ENCODE results near the gene KIAA0232. TPM values are rescaled to one million over a fixed set of nuclear protein-coding genes. Genes with fewer than 3 reads are reported as not detected.

The KIAA0232 gene
- total and polyA plus RNA-seq, 9 of the 15 experiments (the other 6 are each of a cell fraction or from before 2014, with no cell fraction given): 3.5 to 17.4 (median 13.0) TPM

- TF ChIP-seq ARID2 (IDR thresholded peaks at IDR 0.05) (no peak), MAFK (IDR thresholded peaks at IDR 0.05; ENCODE audit: low read length) (no peak), THAP12 (CRISPR knock-in tag; IDR thresholded peaks at IDR 0.05) (no peak), USF1 (CRISPR knock-in tag; IDR thresholded peaks at IDR 0.05) (no peak), RBM22 (IDR thresholded peaks at IDR 0.05; ENCODE audit: low read depth, low read length, poor library complexity, severe bottlenecking) (no peak), TCF7 (IDR thresholded peaks at IDR 0.05; ENCODE audit: borderline replicate concordance) (no peak), DIDO1 (tag; IDR thresholded peaks at IDR 0.05; ENCODE audit: low read depth) (no peak), CEBPZ (IDR thresholded peaks at IDR 0.05; ENCODE audit: borderline replicate concordance, low read depth, low read length) (no peak), ZNF830 (CRISPR knock-in tag; IDR thresholded peaks at IDR 0.05) (no peak), ZNF766 (CRISPR knock-in tag; conservative IDR thresholded peaks at IDR 0.05) (no peak), SMAD4 (CRISPR knock-in tag; conservative IDR thresholded peaks at IDR 0.05) (no peak), RAD21 (CRISPR knock-in tag; conservative IDR thresholded peaks at IDR 0.05 in 1 of 2, IDR thresholded peaks at IDR 0.05 in 1 of 2) (peak; percentile 12 to 45; a peak in 2 of 4 replicates), ZNF583 (CRISPR knock-in tag; IDR thresholded peaks at IDR 0.05) (no peak), SMC3 (conservative IDR thresholded peaks at IDR 0.05; ENCODE audit: insufficient read depth, low read depth, low read length) (no peak), ZEB2 (IDR thresholded peaks at IDR 0.05) (no peak), NFIC (IDR thresholded peaks at IDR 0.05) (no peak), JUNB (CRISPR knock-in tag; conservative IDR thresholded peaks at IDR 0.05) (no peak), PURB (CRISPR knock-in tag; IDR thresholded peaks at IDR 0.05; ENCODE audit: low read depth) (no peak), ZNF232 (CRISPR knock-in tag; IDR thresholded peaks at IDR 0.05) (no peak)
- TF ChIP-seq, protein P1, sequence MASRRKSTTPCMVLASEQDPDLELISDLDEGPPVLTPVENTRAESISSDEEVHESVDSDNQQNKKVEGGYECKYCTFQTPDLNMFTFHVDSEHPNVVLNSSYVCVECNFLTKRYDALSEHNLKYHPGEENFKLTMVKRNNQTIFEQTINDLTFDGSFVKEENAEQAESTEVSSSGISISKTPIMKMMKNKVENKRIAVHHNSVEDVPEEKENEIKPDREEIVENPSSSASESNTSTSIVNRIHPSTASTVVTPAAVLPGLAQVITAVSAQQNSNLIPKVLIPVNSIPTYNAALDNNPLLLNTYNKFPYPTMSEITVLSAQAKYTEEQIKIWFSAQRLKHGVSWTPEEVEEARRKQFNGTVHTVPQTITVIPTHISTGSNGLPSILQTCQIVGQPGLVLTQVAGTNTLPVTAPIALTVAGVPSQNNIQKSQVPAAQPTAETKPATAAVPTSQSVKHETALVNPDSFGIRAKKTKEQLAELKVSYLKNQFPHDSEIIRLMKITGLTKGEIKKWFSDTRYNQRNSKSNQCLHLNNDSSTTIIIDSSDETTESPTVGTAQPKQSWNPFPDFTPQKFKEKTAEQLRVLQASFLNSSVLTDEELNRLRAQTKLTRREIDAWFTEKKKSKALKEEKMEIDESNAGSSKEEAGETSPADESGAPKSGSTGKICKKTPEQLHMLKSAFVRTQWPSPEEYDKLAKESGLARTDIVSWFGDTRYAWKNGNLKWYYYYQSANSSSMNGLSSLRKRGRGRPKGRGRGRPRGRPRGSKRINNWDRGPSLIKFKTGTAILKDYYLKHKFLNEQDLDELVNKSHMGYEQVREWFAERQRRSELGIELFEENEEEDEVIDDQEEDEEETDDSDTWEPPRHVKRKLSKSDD (conservative IDR thresholded peaks at IDR 0.05; ENCODE audit: low read length): no peak
Observed at GRCh38 chr4:6777636-6778281, 4.8 kb upstream of the KIAA0232 start (continued).

All from K562 (cell line).